ENCODE results near the gene LGSN. TPM values are rescaled to one million over a fixed set of nuclear protein-coding genes. Genes with fewer than 3 reads are reported as not detected.
A peak's percentile ranks its signal among the peaks of the same experiment; 100 is the strongest.
"Not testable (repeated sequence)": the region's sequence is repeated elsewhere in the genome, so short reads cannot be mapped to it uniquely, and the experiment has no call there.

The LGSN gene
- total RNA-seq, 4 donors from 2014 or later = not detected

- DNase-seq (ENCODE audit: low spot score) (no peak), ATAC-seq (ENCODE audit: low FRiP score) (no peak)
- TF ChIP-seq, protein P1, sequence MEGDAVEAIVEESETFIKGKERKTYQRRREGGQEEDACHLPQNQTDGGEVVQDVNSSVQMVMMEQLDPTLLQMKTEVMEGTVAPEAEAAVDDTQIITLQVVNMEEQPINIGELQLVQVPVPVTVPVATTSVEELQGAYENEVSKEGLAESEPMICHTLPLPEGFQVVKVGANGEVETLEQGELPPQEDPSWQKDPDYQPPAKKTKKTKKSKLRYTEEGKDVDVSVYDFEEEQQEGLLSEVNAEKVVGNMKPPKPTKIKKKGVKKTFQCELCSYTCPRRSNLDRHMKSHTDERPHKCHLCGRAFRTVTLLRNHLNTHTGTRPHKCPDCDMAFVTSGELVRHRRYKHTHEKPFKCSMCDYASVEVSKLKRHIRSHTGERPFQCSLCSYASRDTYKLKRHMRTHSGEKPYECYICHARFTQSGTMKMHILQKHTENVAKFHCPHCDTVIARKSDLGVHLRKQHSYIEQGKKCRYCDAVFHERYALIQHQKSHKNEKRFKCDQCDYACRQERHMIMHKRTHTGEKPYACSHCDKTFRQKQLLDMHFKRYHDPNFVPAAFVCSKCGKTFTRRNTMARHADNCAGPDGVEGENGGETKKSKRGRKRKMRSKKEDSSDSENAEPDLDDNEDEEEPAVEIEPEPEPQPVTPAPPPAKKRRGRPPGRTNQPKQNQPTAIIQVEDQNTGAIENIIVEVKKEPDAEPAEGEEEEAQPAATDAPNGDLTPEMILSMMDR (IDR thresholded peaks at IDR 0.05) = no peak
These were observed 32.3 kb upstream of the LGSN start for GRCh38 chr6:63352069-63352543.

DNA sequence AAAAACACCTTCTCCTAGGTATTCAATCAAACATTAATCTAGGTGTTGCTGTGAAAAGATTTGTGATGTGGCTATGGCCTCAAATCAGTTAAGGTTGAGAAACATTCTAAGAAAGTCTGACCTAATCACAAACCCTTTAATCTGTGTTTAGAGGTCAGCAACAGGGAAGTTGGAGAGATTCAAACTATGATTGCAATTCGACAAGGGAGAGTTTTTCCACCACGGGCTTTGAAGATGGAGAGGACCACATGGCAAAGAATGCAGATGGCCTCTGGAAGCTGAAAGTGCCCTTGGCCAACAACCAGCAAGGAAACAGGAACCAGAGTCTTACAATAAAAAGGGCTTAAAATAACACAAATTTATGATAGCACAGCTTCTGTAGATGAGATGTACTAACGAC lies 29.6 kb upstream of the LGSN start:
- ATAC-seq (ENCODE audit: low FRiP score) = no peak
- TF ChIP-seq, protein P1 (IDR thresholded peaks at IDR 0.05) = no peak

DNA sequence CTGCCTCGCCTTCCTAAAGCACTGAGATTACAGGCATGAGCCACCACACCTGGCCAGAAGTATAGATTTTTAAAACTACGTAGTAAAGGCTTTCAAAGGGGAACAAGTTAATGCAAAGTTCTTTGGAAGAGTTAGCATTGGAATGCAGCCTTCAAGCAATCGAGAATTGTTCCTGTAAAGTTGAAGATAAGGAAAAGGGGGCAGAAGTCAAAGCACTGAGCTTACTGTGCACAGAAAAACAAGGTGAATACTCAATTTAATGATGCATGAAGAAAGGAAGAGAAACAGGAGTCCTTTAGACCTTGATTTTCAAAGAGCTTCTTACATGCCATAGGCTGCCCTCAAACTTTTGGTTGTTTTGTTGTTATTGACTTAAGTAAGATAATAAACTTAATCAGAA lies 29.1 kb upstream of the LGSN start:
- TF ChIP-seq, protein P1 (IDR thresholded peaks at IDR 0.05) = no peak
- ATAC-seq (ENCODE audit: low FRiP score) = no peak
- DNase-seq (ENCODE audit: low spot score) = no peak

More for the DNA sequence above, 29.6 kb upstream of the LGSN start:
- DNase-seq (ENCODE audit: low spot score) = no peak

DNA sequence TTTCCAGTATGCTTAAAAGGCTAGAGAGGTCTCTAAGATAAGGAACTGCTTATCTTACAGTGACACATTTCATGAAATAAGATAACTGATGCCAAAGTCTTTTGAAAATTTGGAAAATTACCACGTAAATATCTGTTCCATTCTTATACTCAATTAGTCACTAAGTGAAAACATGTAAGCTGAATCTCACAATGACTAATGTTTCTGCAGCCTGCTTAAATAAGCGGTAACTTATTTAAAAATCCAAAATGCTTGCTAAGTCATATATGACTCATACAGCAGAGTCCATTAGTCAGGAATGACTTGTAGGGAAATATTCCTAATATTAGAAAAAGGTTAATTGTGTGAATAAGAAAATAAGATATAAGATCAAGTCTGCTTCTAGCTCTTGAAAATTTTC lies 27.8 kb upstream of the LGSN start:
- peak; percentile 64 for ATAC-seq (ENCODE audit: low FRiP score)
- no peak for DNase-seq (ENCODE audit: low spot score)
- TF ChIP-seq, protein P1 (IDR thresholded peaks at IDR 0.05) = no peak

DNA sequence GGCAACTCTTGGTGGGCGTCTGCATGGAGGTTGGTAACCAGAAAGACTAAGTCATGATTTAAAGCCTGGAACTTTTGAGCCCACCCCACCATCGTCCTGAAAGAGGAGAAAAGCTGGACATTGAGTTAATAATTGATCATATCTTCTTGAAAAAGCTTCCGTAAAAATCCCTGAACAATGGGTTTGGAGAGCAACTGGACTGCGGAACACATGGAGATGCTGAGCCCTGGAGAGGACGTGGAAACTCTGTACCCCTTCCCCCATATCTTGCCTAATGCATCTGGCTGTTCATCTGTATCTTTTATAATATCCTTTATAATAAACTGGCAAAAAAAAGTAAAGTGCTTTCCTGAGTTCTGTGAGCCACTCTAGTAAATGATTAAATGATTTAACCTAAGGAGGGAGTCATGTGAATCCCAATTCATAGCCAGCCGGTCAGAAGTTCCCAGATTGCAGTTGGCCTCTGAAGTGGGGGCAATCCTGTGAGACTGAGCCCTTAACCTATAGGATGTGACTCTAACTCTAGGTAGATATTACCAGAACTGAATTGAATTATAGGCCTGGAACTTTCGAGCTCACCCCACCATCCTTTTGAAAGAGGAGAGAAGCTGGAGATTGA lies 26.5 kb upstream of the LGSN start:
- TF ChIP-seq, protein P1 (IDR thresholded peaks at IDR 0.05) = no peak
- DNase-seq (ENCODE audit: low spot score) = no peak
- no peak for ATAC-seq (ENCODE audit: low FRiP score)

DNA sequence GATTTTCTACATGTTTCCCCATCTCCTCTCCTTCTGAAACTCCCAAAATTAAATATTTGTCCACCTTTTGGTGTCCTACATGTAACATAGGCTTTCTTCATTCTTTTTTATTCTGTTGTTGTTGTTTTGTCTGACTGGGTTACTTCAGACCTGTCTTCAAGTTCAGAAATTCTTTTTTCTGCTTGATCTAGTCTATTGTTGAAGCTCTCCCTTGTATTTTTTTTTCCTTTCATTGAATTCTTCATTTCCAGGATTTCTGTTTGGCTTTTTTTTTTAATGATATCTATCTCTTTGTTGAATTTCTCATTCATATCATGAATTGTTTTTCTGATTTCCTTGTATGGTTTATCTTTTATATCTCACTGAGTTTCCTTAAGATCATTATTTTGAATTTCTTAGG lies 20.6 kb upstream of the LGSN start:
- no peak for ATAC-seq (ENCODE audit: low FRiP score)
- TF ChIP-seq, protein P1 (IDR thresholded peaks at IDR 0.05) = no peak
- DNase-seq (ENCODE audit: low spot score) = no peak

- not testable (repeated sequence) for DNase-seq (ENCODE audit: low spot score); ATAC-seq (ENCODE audit: low FRiP score)
These were observed 14.9 kb upstream of the LGSN start for GRCh38 chr6:63334652-63335051.

Measured in omental fat pad (tissue), 4 donors.